K562 treated with DMSO at 1 percent for 4 hours (cell line): ENCODE data around the gene CYP2R1. TPM values are rescaled to one million over a fixed set of nuclear protein-coding genes. Genes with fewer than 3 reads are reported as not detected.

Experiments
- total RNA-seq: library from RNA; unstranded; fragments of 300-600 nt; gene quantifications from 2 replicates; pipeline ENCODE4 v1.2.3, GENCODE V29; 2022; ENCODE audit not compliant: insufficient read depth

CYP2R1 gene
- total RNA-seq = 17.4 and 18.8 TPM in 2 replicates

GRCh38 chr11:14892036-14892556 lies at the start of gene CYP2R1:
Gene CYP2R1, minus strand, starts transcription at chr11:14892231. Its CDS starts 26 bp downstream, at chr11:14892205.

Other genes starting within 250 kb of the CYP2R1 start
- 5.7 and 10.1 TPM in 2 replicates for gene PDE3B, start 248.4 kb downstream of the CYP2R1 start, total RNA-seq
- gene CALCA, start 80.1 kb upstream of the CYP2R1 start, total RNA-seq = not detected in 2 replicates
- gene CALCB, start 181.4 kb upstream of the CYP2R1 start, total RNA-seq = not detected in 2 replicates
- gene INSC, start 222.7 kb upstream of the CYP2R1 start, total RNA-seq = not detected in 2 replicates